Measurements from ENCODE around the gene CST3. TPM values are rescaled to one million over a fixed set of nuclear protein-coding genes. Genes with fewer than 3 reads are reported as not detected.

The CST3 gene
- total RNA-seq, 4 donors from 2014 or later, result 607 to 1,755 (median 1,289) TPM

GRCh38 chr20:23602241-23602640 is 35.5 kb downstream of the CST3 start:
- Histone ChIP-seq H3K27ac (no peak overlapping the region), H3K9me3 (no peaks in the 10 kb centered on the region), H3K4me1 (no peaks in the 10 kb centered on the region), H3K4me3 (no peak overlapping the region), H3K36me3 (no peaks in the 10 kb centered on the region), H3K27me3 (no peaks in the 10 kb centered on the region)
- DNase-seq, result no peak
- intact Hi-C loops (cut with DNase I; ENCODE audit: low total_unique reads), result no loop called here
- TF ChIP-seq EP300 (IDR thresholded peaks at IDR 0.05; ENCODE audit: low read depth) (no peak), POLR2AphosphoS5 (IDR thresholded peaks at IDR 0.05) (no peak), POLR2A (IDR thresholded peaks at IDR 0.05) (no peak), CTCF (IDR thresholded peaks at IDR 0.05) (no peak)
- in situ Hi-C loops (cut with MboI; ENCODE audit: low pct_ligation_motif_present in 1 of 4, low pct_unique_long_range_greater_than_20kb in 1 of 4, low sequenced_read_pairs in 3 of 4), result loop anchor here in 2 of 4 donors (10.0 to 25.0 kb wide), 4 partner anchors 157 to 915 kb away; partner anchors contain the start of gene CSTL1 (in 1 of the 2)
- 38% methylated on average over 2 of the region's 2 CpGs; no CpG with 5 or more reads in 1 of the 2 donors for WGBS, 2 donors (ENCODE audit: low coverage in 1 of 2)

- H3K9me3 ChIP-seq, result no peaks in the 10 kb centered on the region
- no peaks in the 10 kb centered on the region for H3K4me1 ChIP-seq
- intact Hi-C loops (cut with DNase I; ENCODE audit: low total_unique reads), result no loop called here
- WGBS, 2 donors (ENCODE audit: low coverage in 1 of 2), result 68% methylated on average over 4 of the region's 4 CpGs; no CpG with 5 or more reads in 1 of the 2 donors
- H3K27me3 ChIP-seq, result no peaks in the 10 kb centered on the region
- H3K4me3 ChIP-seq, result no peak overlapping the region
- in situ Hi-C loops (cut with MboI; ENCODE audit: low pct_ligation_motif_present in 1 of 4, low pct_unique_long_range_greater_than_20kb in 1 of 4, low sequenced_read_pairs in 3 of 4), result loop anchor here in 2 of 4 donors (10.0 to 25.0 kb wide), 4 partner anchors 157 to 914 kb away; partner anchors contain the start of gene CSTL1 (in 1 of the 2)
- no peak overlapping the region for H3K27ac ChIP-seq
- TF ChIP-seq EP300 (IDR thresholded peaks at IDR 0.05; ENCODE audit: low read depth) (no peak), POLR2AphosphoS5 (IDR thresholded peaks at IDR 0.05) (no peak), POLR2A (IDR thresholded peaks at IDR 0.05) (no peak), CTCF (IDR thresholded peaks at IDR 0.05) (no peak)
- DNase-seq, result no peak
- no peaks in the 10 kb centered on the region for H3K36me3 ChIP-seq
Measured at GRCh38 chr20:23601715-23602114, 36.0 kb downstream of the CST3 start.

- no peaks in the 10 kb centered on the region for H3K4me1 ChIP-seq
- no peak overlapping the region for H3K4me3 ChIP-seq
- H3K9me3 ChIP-seq, result no peaks in the 10 kb centered on the region
- H3K36me3 ChIP-seq, result no peaks in the 10 kb centered on the region
- in situ Hi-C loops (cut with MboI; ENCODE audit: low pct_ligation_motif_present in 1 of 4, low pct_unique_long_range_greater_than_20kb in 1 of 4, low sequenced_read_pairs in 3 of 4), result loop anchor here in 1 of 4 donors (25.0 kb wide), 1 partner anchor 111 kb away; the partner anchor contains the start of gene CST8
- no peak overlapping the region for H3K27ac ChIP-seq
- no peak for DNase-seq
- no peaks in the 10 kb centered on the region for H3K27me3 ChIP-seq
- TF ChIP-seq POLR2AphosphoS5 (IDR thresholded peaks at IDR 0.05) (no peak), EP300 (IDR thresholded peaks at IDR 0.05; ENCODE audit: low read depth) (no peak), CTCF (IDR thresholded peaks at IDR 0.05) (no peak), POLR2A (IDR thresholded peaks at IDR 0.05) (no peak)
- intact Hi-C loops (cut with DNase I; ENCODE audit: low total_unique reads), result no loop called here
Measured at GRCh38 chr20:23598481-23598880, 39.3 kb downstream of the CST3 start.

GRCh38 chr20:23596579-23597250 is 41.0 kb downstream of the CST3 start:
- intact Hi-C loops (cut with DNase I; ENCODE audit: low total_unique reads) (no loop called here), in situ Hi-C loops (cut with MboI; ENCODE audit: low pct_ligation_motif_present in 1 of 4, low pct_unique_long_range_greater_than_20kb in 1 of 4, low sequenced_read_pairs in 3 of 4) (loop anchor here in 1 of 4 donors (25.0 kb wide), 1 partner anchor 109 kb away; the partner anchor contains the start of gene CST8)
- TF ChIP-seq POLR2A (IDR thresholded peaks at IDR 0.05) (no peak), EP300 (IDR thresholded peaks at IDR 0.05; ENCODE audit: low read depth) (no peak), POLR2AphosphoS5 (IDR thresholded peaks at IDR 0.05) (no peak), CTCF (IDR thresholded peaks at IDR 0.05) (no peak)
- WGBS, 2 donors (ENCODE audit: low coverage in 1 of 2), result 53 to 59% methylated on average over 2 of the region's 2 CpGs
- no peak for DNase-seq
- H3K27me3 ChIP-seq, result no peaks in the 10 kb centered on the region
- no peak overlapping the region for H3K4me3 ChIP-seq
- no peaks in the 10 kb centered on the region for H3K9me3 ChIP-seq
- no peaks in the 10 kb centered on the region for H3K4me1 ChIP-seq
- H3K36me3 ChIP-seq, result no peaks in the 10 kb centered on the region
- no peak overlapping the region for H3K27ac ChIP-seq
